HG03575 (cell line): ENCODE measurements around the gene ZNF652.
"Not testable (repeated sequence)": the region's sequence is repeated elsewhere in the genome, so short reads cannot be mapped to it uniquely, and the experiment has no call there.

Experiments
- ATAC-seq: cut with Tn5 transposase; IDR thresholded peaks from one replicate; pipeline ENCODE4 v1.9.1; 2021; ENCODE audit not compliant: unreplicated experiment, insufficient number of reproducible peaks, low FRiP score; ENCODE audit errors: extremely low read depth

ZNF652 gene

DNA sequence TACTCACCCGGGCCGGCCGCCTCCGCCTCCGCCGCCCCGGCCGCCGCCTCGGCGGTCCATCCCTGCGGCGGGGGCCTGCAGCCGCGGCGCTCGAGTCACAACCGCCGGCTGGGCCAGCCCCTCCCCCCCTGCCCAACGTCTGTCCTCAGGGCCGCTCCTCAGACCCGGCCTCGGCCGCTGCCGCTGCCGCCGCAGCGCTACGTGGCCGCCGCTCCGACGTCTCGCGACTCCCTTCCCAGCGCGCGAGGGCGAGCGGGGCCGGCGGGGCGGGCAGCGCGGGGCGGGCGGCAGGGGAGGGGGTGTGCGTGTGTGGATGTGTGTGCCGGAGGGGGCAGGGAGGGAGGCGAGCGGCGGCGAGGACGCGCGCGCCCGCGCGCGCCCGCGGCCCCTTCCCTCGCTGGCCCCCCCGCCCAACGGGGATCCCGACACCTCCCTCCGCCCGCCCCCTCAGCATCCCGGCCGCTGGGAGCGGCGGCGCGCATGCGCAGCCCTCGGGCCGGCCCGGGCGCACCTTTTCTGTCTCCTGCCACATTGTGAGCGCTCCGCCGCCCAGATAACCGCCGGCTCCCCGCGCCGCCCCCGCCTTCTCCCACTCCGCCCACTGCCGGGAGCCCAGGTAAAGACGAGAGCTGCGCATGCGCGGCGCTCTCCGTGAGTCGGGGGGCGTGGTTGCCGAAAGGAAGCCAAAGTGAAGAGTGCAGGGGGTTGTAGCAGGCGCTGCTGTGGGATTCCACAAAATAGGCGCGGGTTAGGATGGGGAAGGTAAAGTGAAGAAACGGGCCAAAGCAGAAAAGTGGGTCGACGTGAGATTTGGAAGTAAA lies at the start of gene ZNF652:
Gene ZNF652 (minus strand): TSS at position 349 of the 821 bp plus-strand sequence. CDS start 44,525 bp downstream, outside the sequence.
- ATAC-seq = no peak

DNA sequence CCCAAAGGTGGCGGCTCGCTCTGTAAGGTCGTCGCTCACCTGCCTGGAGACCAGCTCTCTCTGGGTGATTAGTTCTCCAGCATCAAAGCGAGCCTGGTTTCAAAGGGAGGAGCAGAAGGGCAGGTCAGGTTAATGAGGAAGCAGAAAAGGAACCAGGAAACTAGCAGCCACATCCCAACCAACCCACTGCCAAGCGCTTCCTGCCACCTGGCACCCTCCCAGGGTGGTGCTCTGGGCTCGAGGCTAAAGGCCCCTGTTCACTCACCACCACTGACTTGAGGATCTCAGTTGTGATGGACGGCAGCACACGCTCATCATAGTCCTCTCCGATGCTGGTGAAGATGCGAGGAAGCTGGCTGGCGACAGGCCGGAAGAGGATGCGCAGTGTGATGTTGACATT lies 47.0 kb upstream of the ZNF652 start:
- no peak for ATAC-seq

DNA sequence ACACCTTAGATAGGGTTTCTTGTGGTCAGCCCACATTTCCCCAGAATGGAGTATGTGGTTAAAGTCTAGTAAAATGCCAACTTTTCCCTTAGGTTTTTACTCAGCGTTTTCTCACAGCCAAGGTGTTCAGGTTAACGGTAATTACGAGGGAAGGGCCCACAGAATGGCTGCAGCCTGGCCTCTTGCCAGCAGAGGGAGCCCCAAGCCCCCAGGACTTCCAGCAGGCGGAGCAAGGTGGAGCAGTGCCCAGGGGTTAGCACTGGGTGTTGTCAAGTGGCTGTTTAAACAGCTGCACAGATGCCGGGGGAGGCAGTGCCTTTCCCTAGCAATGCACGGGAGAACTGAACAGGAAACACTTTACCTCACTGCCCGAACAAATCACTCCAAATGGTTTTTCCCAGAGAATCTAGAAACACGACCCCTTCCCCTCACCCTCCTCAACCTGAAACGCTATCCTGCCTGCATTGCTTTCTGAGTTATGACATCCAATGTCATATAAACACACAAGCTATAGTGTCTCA lies 46.0 kb upstream of the ZNF652 start:
- ATAC-seq = no peak

DNA sequence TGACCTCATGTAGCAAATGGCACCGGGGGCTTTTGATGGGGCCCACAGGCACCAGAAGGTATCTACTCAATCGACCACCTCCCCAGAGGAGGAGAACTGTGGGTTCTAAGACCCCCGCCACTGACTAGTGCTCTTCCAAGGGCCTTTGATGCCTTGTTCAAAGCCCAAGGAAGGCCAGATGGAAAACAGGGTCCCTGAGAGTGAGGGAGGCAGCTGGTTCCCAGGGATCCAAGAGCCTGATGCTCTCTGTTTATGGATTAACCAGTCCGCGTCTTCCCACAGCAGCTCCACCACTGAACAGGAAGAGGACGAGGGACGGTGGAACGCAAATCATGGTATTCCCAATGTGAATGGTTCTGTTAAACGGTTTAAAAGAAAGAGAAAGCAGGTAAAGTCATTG lies 45.0 kb upstream of the ZNF652 start:
- ATAC-seq = no peak

DNA sequence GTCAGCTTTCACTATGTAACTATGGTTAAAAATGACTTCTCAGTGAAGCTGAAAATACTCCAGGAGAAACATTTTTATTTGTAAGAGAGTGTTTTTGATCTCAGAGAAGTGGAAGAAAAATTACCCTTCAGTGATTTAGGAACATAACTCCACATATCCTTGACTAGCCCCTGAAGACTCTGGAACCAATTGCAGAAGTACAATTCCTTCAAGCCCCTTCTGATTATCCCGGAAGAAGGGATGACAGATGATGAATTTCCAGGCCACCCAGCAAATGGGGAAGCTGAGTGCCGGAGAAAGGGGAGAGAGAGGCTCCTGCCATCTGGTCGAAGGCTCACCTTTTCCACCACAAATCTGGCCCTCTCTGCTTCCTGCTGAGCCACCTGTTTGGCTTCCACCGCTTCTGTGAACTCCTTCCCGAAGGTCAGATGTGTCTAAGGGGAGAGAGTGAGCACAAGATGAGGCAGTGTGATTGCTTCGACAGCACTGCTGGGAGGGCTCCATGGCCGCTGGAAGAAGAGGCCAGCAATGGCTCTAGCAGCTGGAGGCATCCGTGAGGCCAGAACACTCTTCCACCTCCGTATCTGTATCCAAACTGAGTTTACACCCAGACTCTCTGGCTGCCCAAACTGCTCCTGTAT lies 44.5 kb upstream of the ZNF652 start:
- no peak for ATAC-seq

DNA sequence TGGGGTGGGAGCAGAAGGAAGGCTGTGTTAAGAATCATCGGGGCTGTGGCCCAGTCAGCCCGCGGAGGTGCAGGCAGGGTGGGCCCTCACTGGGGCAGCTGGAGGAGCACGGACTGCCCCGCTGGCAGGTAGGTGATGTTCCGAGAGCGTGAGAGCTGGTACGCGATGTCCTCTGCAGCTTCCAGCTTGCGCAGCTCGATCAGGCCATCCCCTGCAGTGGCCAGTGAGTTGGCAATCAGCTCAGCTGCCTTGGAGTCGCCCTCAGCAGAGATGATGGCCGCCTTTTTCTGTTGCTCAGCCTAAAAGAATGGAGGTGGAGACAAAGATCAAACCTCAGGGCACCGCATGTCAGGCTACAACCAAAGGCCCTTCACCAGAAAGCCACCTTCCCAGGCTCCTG lies 42.9 kb upstream of the ZNF652 start:
- ATAC-seq = no peak

DNA sequence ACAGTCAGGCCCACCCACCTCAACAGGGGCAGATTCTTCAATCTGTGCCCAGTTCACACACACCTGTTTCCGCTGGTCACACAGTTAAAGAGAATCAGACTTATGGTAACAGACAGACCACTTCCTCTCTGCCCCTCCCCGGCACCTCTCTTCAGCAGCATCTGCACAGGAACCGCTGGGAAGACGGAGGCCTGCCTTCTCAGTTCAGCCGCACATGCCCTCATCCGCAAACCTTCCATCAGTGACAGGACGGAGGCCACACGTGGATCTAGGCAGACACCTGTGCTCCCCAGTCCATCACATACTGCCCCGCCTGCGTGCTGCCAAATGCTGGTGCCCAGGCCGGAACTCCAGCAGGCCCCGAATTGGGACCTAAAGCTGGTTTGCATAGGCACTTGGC lies 42.3 kb upstream of the ZNF652 start:
- no peak for ATAC-seq

DNA sequence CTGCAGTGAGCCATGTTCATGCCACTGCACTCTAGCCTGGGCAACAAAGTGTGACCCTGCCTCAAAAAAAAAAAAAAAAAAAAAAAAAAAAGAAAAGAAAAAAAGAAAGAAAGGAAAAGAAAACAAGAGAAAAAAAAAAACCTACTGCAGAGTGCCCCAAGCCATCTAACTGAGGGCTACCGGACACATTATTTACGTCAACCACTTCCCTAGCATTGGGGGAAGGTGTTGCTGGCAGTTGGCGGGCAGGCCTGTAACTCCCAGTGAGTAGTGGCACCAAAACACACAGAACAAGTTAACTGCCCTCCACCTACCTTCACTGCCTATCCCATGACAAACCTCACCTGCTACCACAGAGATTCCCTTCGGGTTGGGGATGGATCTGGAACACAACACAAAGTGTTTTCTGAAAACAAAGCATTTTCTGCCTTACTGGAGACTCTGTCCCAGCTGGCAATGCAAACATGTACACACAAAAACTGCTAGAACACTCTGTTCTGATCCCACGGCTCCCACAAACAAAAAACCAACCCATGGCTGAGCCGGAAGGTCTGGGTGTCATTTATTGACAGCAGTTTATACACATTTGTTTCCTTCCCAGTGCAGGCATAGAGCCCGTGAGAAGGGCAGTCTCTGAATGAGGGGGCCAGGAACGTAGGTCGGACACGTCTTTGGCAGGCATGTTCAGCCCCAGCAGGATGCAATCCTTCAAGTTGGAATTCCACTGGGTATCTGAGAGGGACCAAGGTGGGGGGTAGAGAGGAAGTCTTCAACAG lies 41.7 kb upstream of the ZNF652 start:
- no peak for ATAC-seq

DNA sequence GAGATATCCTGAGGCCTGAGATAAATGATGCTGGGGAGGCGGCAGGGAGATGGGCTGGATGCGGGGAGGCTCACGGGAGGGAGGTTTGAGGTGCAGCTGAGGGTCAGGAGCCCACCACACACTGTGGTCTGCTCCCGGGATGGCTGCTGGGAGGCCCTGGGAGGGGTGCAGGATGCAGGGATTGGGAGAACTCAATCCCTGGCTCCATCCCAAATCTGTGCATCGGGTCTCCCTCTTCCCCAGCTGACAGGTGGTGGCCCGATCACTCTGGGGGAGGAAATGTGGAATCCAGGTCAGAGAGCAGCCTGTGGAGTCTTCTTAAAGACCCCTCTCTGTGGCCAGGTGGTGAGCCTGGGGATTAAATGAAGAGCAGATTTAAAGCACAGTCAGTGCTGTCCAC lies 40.7 kb upstream of the ZNF652 start:
- ATAC-seq = no peak

DNA sequence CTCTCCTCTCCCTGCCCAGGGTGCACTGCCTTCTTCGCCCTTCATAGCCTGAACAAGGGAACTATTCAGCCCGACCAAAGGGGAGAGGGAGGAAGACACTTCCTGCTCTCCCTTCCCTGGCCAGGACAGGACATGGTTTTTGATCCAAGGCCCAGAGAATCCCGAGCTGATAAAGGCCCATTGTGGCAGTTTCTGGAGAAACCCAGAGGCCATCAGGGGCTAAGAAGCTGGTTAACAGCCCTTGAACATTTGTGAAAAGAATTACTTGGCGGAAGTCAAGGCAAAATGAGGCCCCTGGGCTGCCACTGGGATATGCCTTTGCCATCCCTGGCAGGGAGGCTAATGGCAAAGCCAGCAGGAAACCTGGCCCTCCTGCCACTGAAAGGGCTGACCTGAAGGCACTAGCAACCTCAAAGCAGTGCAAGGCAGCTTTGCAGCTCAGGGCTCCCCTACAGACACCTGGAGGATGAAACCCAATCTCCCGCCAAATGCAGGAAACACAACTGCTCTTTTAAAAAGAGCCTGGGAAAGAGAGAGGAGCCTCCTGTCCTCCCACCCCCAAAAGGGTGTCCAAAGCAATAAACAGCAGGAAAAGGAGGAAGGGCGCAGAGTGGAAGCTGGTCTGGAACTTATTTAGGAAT lies 40.0 kb upstream of the ZNF652 start:
- no peak for ATAC-seq

DNA sequence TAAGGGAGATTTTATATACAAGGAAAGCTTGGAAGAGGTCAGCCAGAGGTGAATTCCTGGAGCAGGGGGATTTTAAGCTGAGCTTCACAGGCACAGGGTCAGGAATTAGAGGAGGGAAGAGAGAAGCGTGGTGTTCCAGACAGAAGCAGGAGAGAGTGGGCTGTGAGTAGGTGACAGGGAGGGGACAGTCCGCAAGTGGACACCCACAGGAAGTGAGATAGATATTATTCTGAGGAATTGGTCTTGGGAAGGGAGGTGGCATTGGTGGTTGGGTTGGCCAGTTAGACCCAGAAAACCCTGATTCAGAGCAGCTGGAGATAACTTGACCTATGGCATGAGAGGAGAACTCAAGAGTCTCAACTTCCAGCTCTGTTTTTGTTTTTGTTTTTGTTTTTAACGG lies 37.9 kb upstream of the ZNF652 start:
- ATAC-seq = no peak

DNA sequence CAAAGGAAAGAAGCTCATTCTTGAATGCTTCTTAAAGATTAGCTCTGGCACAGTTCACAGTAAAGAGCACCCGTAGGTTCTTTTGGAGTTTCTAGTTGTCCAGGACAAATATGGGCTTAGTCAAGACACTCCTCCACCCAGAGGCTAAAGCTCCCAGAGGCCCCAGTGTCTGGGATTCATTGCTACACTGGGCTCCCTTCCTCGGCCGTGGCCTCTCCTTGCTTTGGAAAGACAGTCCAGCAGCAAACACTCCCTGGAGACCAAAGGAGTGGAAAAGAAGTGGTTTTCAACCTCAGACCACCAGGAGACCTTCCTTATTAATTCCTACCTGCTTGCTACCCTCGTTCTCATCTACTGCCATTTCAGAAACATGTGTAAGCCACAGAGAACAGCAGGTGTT lies 35.5 kb upstream of the ZNF652 start:
- ATAC-seq = no peak

DNA sequence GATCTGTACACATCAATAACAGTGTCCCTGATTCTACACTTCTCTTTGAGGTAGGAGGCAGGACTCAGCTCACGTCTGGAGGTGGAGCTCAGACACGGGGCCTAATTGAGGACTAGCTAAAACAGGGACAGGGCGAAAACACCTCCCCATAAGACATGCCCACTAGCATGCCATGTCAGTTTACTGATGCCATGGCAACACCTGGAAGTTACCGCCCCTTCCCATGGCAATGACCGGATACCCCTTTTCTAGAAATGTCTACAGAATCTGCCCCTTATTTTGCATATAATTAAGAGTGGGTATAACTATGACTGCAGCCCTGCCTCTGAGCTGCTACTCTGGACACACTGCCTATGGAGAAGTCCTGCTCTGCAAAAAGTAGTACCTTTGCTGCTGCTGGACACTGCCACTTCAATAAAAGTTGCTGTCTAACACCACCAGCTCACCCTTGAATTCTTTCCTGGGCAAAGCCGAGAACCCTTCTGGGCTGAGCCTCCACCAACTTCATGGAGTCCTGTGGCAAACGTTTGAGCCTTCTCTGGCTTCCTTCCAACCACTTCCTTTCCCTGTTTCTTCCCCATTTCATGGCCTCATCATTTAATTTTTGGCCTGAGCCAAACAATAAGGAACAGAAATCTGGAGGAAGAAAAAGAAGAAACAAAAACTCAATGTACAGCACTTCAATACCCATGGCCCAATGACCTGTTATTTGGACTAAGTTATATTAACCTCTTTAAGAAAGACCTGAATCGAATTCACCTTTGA lies 31.6 kb upstream of the ZNF652 start:
- ATAC-seq = no peak

DNA sequence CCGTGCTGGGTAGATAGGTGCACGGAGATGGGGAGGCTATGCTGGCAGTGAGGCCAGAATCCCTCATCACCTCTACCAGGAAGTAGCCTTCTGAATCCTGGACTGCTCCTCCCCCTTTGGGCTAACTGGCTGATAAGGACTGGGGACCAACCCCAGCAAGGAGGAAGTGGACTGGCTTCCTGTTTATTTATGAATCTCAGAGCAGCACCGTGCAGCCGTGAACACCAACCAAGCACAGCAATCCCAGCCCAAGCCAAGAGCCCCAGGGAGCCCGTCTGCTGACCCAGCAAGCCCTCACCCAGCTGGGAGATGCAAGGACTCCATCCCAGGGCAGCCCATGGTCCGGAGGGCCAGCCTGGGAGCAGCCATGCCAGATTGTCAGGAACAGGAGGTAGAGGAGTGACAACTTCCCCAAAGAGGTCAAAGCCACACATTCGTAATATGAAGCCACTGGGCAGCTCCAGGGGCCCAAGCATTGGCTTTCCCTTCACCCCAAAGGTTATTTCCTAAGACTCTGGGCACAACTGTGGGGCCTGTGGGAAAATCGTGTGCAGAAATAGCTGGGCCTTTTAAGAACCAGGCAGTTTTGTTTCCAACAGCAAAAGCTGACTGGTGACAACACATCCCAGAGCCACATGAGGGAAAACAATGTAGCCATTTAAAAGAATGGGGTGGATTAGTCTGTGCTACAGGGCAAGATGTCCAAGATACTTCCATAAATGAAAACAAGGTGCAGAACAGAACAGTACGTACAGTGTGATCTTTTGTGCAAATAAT lies 28.7 kb upstream of the ZNF652 start:
- ATAC-seq = no peak

DNA sequence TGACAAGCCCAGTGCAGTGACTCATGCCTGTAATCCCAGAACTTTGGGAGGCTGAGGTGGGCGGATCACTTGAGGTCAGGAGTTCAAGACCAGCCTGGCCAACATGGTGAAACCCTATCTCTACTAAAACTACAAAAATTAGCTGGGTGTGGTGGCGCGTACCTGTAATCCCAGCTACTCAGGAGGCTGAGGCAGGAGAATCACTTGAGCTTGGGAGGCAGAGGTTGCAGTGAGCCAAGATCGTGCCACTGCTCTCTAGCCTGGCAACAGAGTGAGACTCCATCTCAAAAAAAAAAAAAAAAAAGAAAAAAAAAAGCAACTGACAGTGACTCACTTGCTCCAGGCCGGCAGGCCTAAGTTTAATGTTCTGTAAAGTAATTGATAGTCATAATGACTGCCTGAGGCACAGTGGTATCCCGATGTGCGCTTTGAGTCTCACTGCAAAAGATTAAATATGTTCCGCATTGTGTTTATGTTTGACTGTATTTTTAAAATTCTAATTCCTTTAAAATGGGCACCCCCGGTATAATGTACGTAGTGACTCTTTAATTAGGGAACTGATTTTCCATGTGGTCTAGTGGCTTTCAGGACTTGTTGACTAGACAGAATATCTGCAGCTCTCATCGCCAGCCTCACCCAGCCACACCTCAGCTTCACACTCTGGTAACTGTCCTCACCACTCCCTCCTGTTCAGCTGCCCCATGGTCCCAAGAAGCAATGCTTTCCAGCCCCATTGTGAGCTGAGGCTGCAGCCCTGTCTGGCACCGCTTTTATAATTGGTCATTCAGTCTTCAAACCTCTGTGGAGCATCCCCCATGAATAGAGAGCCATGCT lies 27.7 kb upstream of the ZNF652 start:
- not testable (repeated sequence) for ATAC-seq

DNA sequence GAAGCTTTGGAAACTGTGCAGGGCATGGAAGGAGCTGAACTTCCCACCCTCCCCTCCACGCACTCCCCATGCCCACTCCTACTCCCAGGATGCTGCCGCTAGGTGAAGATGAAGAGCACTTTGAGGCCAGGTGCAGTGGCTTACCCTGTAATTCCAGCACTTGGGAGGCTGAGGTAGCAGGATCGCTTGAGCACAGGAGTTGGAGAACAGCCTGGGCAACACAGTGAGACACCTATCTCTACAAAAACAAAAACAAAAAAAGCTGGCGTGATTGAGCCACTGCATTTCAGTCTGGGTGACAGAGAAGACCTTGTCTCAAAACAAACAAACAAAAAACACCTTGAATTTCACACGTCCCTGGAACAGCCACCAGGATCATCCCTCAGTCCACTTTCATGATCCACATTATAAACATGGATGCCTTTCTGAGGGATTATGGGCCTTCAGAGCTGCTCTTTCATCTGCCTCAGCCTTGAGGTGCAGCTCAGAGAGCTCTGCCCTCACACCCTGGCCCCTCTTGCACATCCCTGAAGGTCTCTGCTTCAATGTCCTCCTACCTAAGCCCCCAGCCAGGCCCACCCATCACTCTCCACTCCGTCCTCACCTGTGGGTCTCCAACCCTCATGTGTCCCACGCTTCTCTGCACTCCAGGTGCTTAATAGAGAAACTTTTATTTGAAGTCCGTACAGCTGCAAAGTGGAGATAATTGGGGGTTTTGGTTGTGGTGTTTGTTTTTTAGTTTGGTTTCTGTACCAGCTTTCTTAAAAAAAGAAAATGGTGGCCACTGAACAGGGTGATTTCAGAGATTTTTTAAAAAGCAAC lies 26.9 kb upstream of the ZNF652 start:
- no peak for ATAC-seq
